GM23338 (cell line): Measurements from ENCODE around the gene HLX. TPM values are rescaled to one million over a fixed set of nuclear protein-coding genes. Genes with fewer than 3 reads are reported as not detected.

ENCODE experiments used
- ATAC-seq: fragments of 200-7000 bp; cut with Tn5 transposase; 3 replicates; pipeline ENCODE4 v1.9.1; 2020
- DNase-seq: peaks from one replicate; pipeline ENCODE4 v3.0.0-alpha.2; 2015; ENCODE audit warnings: low spot score
- H2AFZ ChIP-seq: fragments of 200-600 bp; sonication (generic); 2 replicates; pipeline ENCODE4 v1.8.0; 2016; ENCODE audit warnings: antibody characterized with exemption, mild to moderate bottlenecking, moderate library complexity
- H3F3A ChIP-seq: fragments of 200-600 bp; sonication (generic); replicated peaks from 2 replicates; pipeline ENCODE4 v1.8.0; 2017; ENCODE audit warnings: antibody characterized with exemption, mixed run types, low read depth
- H3K27ac ChIP-seq: fragments of 200-600 bp; sonication (generic); 2 replicates; pipeline ENCODE4 v1.6.1; 2016; ENCODE audit warnings: low read depth
- H3K27me3 ChIP-seq: fragments of 200-600 bp; sonication (generic); 2 replicates; pipeline ENCODE4 v1.8.0; 2016; ENCODE audit warnings: mild to moderate bottlenecking, mixed run types, moderate library complexity; ENCODE audit not compliant: insufficient read depth
- H3K36me3 ChIP-seq: fragments of 200-600 bp; sonication (generic); 2 replicates; pipeline ENCODE4 v1.8.0; 2016; ENCODE audit warnings: mild to moderate bottlenecking; ENCODE audit not compliant: insufficient read depth
- H3K4me1 ChIP-seq: fragments of 200-600 bp; sonication (generic); 2 replicates; pipeline ENCODE4 v1.8.0; 2016; ENCODE audit warnings: mild to moderate bottlenecking, moderate library complexity; ENCODE audit not compliant: insufficient read depth
- H3K4me2 ChIP-seq: fragments of 200-600 bp; sonication (generic); 2 replicates; pipeline ENCODE4 v1.7.1; 2017; ENCODE audit warnings: mixed run types
- H3K4me3 ChIP-seq: fragments of 200-600 bp; sonication (generic); 2 replicates; pipeline ENCODE4 v1.6.1; 2016; ENCODE audit warnings: mixed run types
- H3K79me2 ChIP-seq: fragments of 200-600 bp; sonication (generic); replicated peaks from 2 replicates; pipeline ENCODE4 v1.8.0; 2017; ENCODE audit warnings: mild to moderate bottlenecking; ENCODE audit not compliant: insufficient read depth
- H3K9me2 ChIP-seq: fragments of 200-600 bp; sonication (generic); 2 replicates; pipeline ENCODE4 v1.8.0; 2017; ENCODE audit not compliant: insufficient read depth
- H4K20me1 ChIP-seq: fragments of 200-600 bp; sonication (generic); replicated peaks from 2 replicates; pipeline ENCODE4 v1.8.0; 2017; ENCODE audit warnings: mild to moderate bottlenecking; ENCODE audit not compliant: insufficient read depth
- H3K27ac Mint-ChIP-seq: 2 replicates; pipeline ENCODE4 v1.8.0; 2020; ENCODE audit warnings: inconsistent platforms, mild to moderate bottlenecking, moderate library complexity, mixed read lengths
- H3K27me3 Mint-ChIP-seq: 3 replicates; pipeline ENCODE4 v1.8.0; 2022; ENCODE audit warnings: low read depth, mild to moderate bottlenecking, moderate library complexity, mixed read lengths, inconsistent platforms; ENCODE audit not compliant: insufficient read depth, poor library complexity
- H3K36me3 Mint-ChIP-seq: 3 replicates; pipeline ENCODE4 v1.8.0; 2021; ENCODE audit warnings: low read depth, mild to moderate bottlenecking, inconsistent platforms, moderate library complexity, mixed read lengths
- H3K4me1 Mint-ChIP-seq: 3 replicates; pipeline ENCODE4 v1.8.0; 2020; ENCODE audit warnings: mild to moderate bottlenecking, inconsistent platforms, mixed read lengths
- H3K4me3 Mint-ChIP-seq: 3 replicates; pipeline ENCODE4 v1.8.0; 2021; ENCODE audit warnings: moderate library complexity, mild to moderate bottlenecking, inconsistent platforms, mixed read lengths
- H3K9me3 Mint-ChIP-seq: 3 replicates; pipeline ENCODE4 v1.8.0; 2020; ENCODE audit warnings: moderate library complexity, mild to moderate bottlenecking, inconsistent platforms, mixed read lengths
- CREB1 ChIP-seq: fragments of 250-450 bp; sonication (Bioruptor Pico); IDR thresholded peaks from 2 replicates; pipeline ENCODE4 v1.5.0; 2020; ENCODE audit warnings: low read depth, mild to moderate bottlenecking, moderate library complexity
- CTCF ChIP-seq, 2 experiments: fragments of 200-600 bp in 1 of 2; sonication (generic) in 1 of 2; conservative IDR thresholded peaks; 2 replicates each; pipeline versions ENCODE4 v1.5.1 to v1.6.1; 2016 to 2017; ENCODE audit warnings: antibody characterized with exemption in 2 of 2, low read depth in 2 of 2, mild to moderate bottlenecking in 2 of 2, moderate library complexity in 1 of 2
- EZH2 ChIP-seq: fragments of 200-600 bp; sonication (generic); IDR thresholded peaks from one replicate; pipeline ENCODE4 v1.8.0; 2017; ENCODE audit warnings: antibody characterized with exemption, mild to moderate bottlenecking, low read depth; ENCODE audit not compliant: unreplicated experiment
- EZH2phosphoT487 ChIP-seq: fragments of 200-600 bp; sonication (generic); IDR thresholded peaks from one replicate; pipeline ENCODE4 v1.8.1; 2018; ENCODE audit warnings: antibody characterized with exemption; ENCODE audit not compliant: unreplicated experiment
- JUNB ChIP-seq: IDR thresholded peaks from one replicate; pipeline ENCODE4 v1.6.1; 2016; ENCODE audit warnings: antibody characterized with exemption; ENCODE audit not compliant: unreplicated experiment
- NANOG ChIP-seq: IDR thresholded peaks from 2 replicates; pipeline ENCODE4 v1.6.1; 2016; ENCODE audit warnings: antibody characterized with exemption, borderline replicate concordance
- POLR2AphosphoS5 ChIP-seq: IDR thresholded peaks from 2 replicates; pipeline ENCODE4 v1.6.1; 2016; ENCODE audit warnings: antibody characterized with exemption, low read depth
- STAT1 ChIP-seq: IDR thresholded peaks from one replicate; pipeline ENCODE4 v1.6.1; 2016; ENCODE audit warnings: antibody characterized with exemption; ENCODE audit not compliant: unreplicated experiment
- ZNF114 ChIP-seq: fragments of 250-450 bp; sonication (Bioruptor Pico); IDR thresholded peaks from 2 replicates; pipeline ENCODE4 v1.5.0; 2020; ENCODE audit warnings: mild to moderate bottlenecking, moderate library complexity
- ZNF331 ChIP-seq: fragments of 250-450 bp; sonication (Bioruptor Pico); IDR thresholded peaks from 2 replicates; pipeline ENCODE4 v1.5.0; 2020; ENCODE audit warnings: low read depth, mild to moderate bottlenecking, moderate library complexity
- polyA plus RNA-seq: library from polyadenylated mRNA; unstranded; fragments of >200 nt; fragmentation: Nextera tagmentation; extraction: Ambion mirVana; gene quantifications from 2 replicates; pipeline ENCODE4 v1.2.1, GENCODE V29; 2016
- total RNA-seq: library from RNA; depleted of rRNA; stranded (reverse); fragments of >200 nt; shearing (Covaris generic); gene quantifications from 2 replicates; pipeline ENCODE4 v1.2.3, GENCODE V29; 2014
- TF ChIP-seq, protein P1 (sequence below): IDR thresholded peaks from one replicate; pipeline ENCODE4 v1.6.1; 2018; ENCODE audit warnings: antibody characterized with exemption; ENCODE audit not compliant: unreplicated experiment
- TF ChIP-seq, protein P2 (sequence below): IDR thresholded peaks from 2 replicates; pipeline ENCODE4 v1.6.1; 2016; ENCODE audit warnings: antibody characterized with exemption

Gene HLX
- total and polyA plus RNA-seq, 2 experiments from 2014 or later = 0.07 TPM; not detected in 1

- TF ChIP-seq CTCF (conservative IDR thresholded peaks at IDR 0.05; ENCODE audit: low read depth in 2 of 2) = no peak
- no peak for TF ChIP-seq NANOG
- TF ChIP-seq POLR2AphosphoS5 = no peak
These were observed 30.8 kb downstream of the HLX start (continued) for GRCh38 chr1:220910021-220910420.

- no peaks in the 10 kb centered on the region for H3K9me2 ChIP-seq
- no peak overlapping the region for H3K4me3 Mint-ChIP-seq
- H3K36me3 ChIP-seq = no peaks in the 10 kb centered on the region
- TF ChIP-seq STAT1 = no peak
- no peak for TF ChIP-seq JUNB
- no peak for TF ChIP-seq CREB1 (CRISPR knock-in tag)
- TF ChIP-seq, protein P1, sequence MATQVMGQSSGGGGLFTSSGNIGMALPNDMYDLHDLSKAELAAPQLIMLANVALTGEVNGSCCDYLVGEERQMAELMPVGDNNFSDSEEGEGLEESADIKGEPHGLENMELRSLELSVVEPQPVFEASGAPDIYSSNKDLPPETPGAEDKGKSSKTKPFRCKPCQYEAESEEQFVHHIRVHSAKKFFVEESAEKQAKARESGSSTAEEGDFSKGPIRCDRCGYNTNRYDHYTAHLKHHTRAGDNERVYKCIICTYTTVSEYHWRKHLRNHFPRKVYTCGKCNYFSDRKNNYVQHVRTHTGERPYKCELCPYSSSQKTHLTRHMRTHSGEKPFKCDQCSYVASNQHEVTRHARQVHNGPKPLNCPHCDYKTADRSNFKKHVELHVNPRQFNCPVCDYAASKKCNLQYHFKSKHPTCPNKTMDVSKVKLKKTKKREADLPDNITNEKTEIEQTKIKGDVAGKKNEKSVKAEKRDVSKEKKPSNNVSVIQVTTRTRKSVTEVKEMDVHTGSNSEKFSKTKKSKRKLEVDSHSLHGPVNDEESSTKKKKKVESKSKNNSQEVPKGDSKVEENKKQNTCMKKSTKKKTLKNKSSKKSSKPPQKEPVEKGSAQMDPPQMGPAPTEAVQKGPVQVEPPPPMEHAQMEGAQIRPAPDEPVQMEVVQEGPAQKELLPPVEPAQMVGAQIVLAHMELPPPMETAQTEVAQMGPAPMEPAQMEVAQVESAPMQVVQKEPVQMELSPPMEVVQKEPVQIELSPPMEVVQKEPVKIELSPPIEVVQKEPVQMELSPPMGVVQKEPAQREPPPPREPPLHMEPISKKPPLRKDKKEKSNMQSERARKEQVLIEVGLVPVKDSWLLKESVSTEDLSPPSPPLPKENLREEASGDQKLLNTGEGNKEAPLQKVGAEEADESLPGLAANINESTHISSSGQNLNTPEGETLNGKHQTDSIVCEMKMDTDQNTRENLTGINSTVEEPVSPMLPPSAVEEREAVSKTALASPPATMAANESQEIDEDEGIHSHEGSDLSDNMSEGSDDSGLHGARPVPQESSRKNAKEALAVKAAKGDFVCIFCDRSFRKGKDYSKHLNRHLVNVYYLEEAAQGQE = no peak
- TF ChIP-seq EZH2phosphoT487 = no peak
- TF ChIP-seq EZH2 = no peak
- TF ChIP-seq ZNF331 (CRISPR knock-in tag) = no peak
- TF ChIP-seq NANOG = no peak
- TF ChIP-seq POLR2AphosphoS5 = no peak
- TF ChIP-seq CTCF (conservative IDR thresholded peaks at IDR 0.05; ENCODE audit: low read depth in 2 of 2) = no peak
- TF ChIP-seq ZNF114 (CRISPR knock-in tag) = no peak
- TF ChIP-seq, protein P2, sequence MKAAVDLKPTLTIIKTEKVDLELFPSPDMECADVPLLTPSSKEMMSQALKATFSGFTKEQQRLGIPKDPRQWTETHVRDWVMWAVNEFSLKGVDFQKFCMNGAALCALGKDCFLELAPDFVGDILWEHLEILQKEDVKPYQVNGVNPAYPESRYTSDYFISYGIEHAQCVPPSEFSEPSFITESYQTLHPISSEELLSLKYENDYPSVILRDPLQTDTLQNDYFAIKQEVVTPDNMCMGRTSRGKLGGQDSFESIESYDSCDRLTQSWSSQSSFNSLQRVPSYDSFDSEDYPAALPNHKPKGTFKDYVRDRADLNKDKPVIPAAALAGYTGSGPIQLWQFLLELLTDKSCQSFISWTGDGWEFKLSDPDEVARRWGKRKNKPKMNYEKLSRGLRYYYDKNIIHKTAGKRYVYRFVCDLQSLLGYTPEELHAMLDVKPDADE = no peak
- H3K9me3 Mint-ChIP-seq = no peaks in the 10 kb centered on the region
- no peaks in the 10 kb centered on the region for H3K36me3 Mint-ChIP-seq
- H3K27me3 ChIP-seq = no peaks in the 10 kb centered on the region
- no peak overlapping the region for H3K4me3 ChIP-seq
- ATAC-seq (peak; percentile 58), DNase-seq (no peak)
- no peak overlapping the region for H2AFZ ChIP-seq
- no peaks in the 10 kb centered on the region for H3F3A ChIP-seq
- H3K4me1 ChIP-seq = no peaks in the 10 kb centered on the region
- no peak overlapping the region for H3K27ac Mint-ChIP-seq
- no peak overlapping the region for H3K27ac ChIP-seq
- no peaks in the 10 kb centered on the region for H3K27me3 Mint-ChIP-seq
- no peaks in the 10 kb centered on the region for H3K79me2 ChIP-seq
- no peak overlapping the region for H3K4me2 ChIP-seq
- no peaks in the 10 kb centered on the region for H4K20me1 ChIP-seq
- no peaks in the 10 kb centered on the region for H3K4me1 Mint-ChIP-seq
These were observed 35.3 kb downstream of the HLX start for GRCh38 chr1:220914283-220915116.
